WTC11 (cell line): Measurements from ENCODE around the gene SECTM1. TPM values are rescaled to one million over a fixed set of nuclear protein-coding genes. Genes with fewer than 3 reads are reported as not detected.

ENCODE experiments used
- ATAC-seq: fragments of 200-7000 bp; cut with Tn5 transposase; 2 replicates; pipeline ENCODE4 v1.10.0; 2021; ENCODE audit warnings: mild to moderate bottlenecking, moderate library complexity
- CTCF ChIA-PET: fragments of 300-600 bp; sonication (Branson Sonifier 250); formaldehyde crosslinking; loops from one replicate; lab custom pipeline; 2021; ENCODE audit warnings: antibody characterized with exemption; lab: Charles Lee
- POLR2A ChIA-PET: fragments of 350-600 bp; sonication (Branson Sonifier 250); formaldehyde crosslinking; loops from one replicate; lab custom pipeline; 2021; ENCODE audit warnings: antibody characterized with exemption; lab: Charles Lee
- DNase-seq: peaks from one replicate; pipeline ENCODE4 v3.0.0; 2021; ENCODE audit warnings: low spot score
- H3K27ac Mint-ChIP-seq: 2 replicates; pipeline ENCODE4 v1.8.0; 2021; ENCODE audit warnings: mixed read lengths
- H3K27me3 Mint-ChIP-seq: 2 replicates; pipeline ENCODE4 v1.8.0; 2021; ENCODE audit warnings: low read depth, mild to moderate bottlenecking, moderate library complexity, mixed read lengths
- H3K36me3 Mint-ChIP-seq: 2 replicates; pipeline ENCODE4 v1.8.0; 2021; ENCODE audit warnings: mixed read lengths
- H3K4me1 Mint-ChIP-seq: 2 replicates; pipeline ENCODE4 v1.8.0; 2022; ENCODE audit warnings: mixed read lengths
- H3K4me3 Mint-ChIP-seq: 2 replicates; pipeline ENCODE4 v1.8.0; 2021; ENCODE audit warnings: mild to moderate bottlenecking, moderate library complexity, mixed read lengths
- H3K9me3 Mint-ChIP-seq: 2 replicates; pipeline ENCODE4 v1.8.0; 2021; ENCODE audit warnings: mixed read lengths
- CREM ChIP-seq: sonication (generic); formaldehyde crosslinking; IDR thresholded peaks from 2 replicates; pipeline ENCODE4 v1.8.1; 2022; ENCODE audit warnings: mild to moderate bottlenecking, missing genetic modification reagents, moderate library complexity
- ETV6 ChIP-seq: sonication (generic); formaldehyde crosslinking; IDR thresholded peaks from 2 replicates; pipeline ENCODE4 v1.8.1; 2022; ENCODE audit warnings: mild to moderate bottlenecking, missing genetic modification reagents
- FOXP4 ChIP-seq: sonication (generic); formaldehyde crosslinking; IDR thresholded peaks from 2 replicates; pipeline ENCODE4 v1.8.0; 2022; ENCODE audit warnings: mild to moderate bottlenecking, missing genetic modification reagents
- GRHL2 ChIP-seq: fragments of 250-450 bp; sonication (Bioruptor Pico); IDR thresholded peaks from 2 replicates; pipeline ENCODE4 v1.8.0; 2022; ENCODE audit warnings: mild to moderate bottlenecking, moderate library complexity; ENCODE audit not compliant: insufficient replicate concordance, severe bottlenecking
- GTF2I ChIP-seq: fragments of 250-450 bp; sonication (Bioruptor Pico); conservative IDR thresholded peaks from 2 replicates; pipeline ENCODE4 v1.4.0; 2021; ENCODE audit warnings: mild to moderate bottlenecking
- HMGA2 ChIP-seq: fragments of 250-450 bp; sonication (Bioruptor Pico); IDR thresholded peaks from 2 replicates; pipeline ENCODE4 v1.4.0; 2021; ENCODE audit warnings: mild to moderate bottlenecking, moderate library complexity
- JUN ChIP-seq: sonication (generic); formaldehyde crosslinking; IDR thresholded peaks from 2 replicates; pipeline ENCODE4 v1.8.0; 2023; ENCODE audit warnings: mild to moderate bottlenecking, missing genetic modification reagents
- MLX ChIP-seq: sonication (generic); formaldehyde crosslinking; IDR thresholded peaks from 2 replicates; pipeline ENCODE4 v1.8.1; 2023; ENCODE audit warnings: mild to moderate bottlenecking, missing genetic modification reagents, moderate library complexity
- MYBL2 ChIP-seq: sonication (generic); formaldehyde crosslinking; IDR thresholded peaks from 2 replicates; pipeline ENCODE4 v1.8.1; 2023; ENCODE audit warnings: mild to moderate bottlenecking, moderate library complexity, missing genetic modification reagents
- NR3C1 ChIP-seq: sonication (generic); formaldehyde crosslinking; conservative IDR thresholded peaks from 2 replicates; pipeline ENCODE4 v1.8.1; 2023; ENCODE audit warnings: low read depth, mild to moderate bottlenecking, missing genetic modification reagents
- RORB ChIP-seq: fragments of 250-450 bp; sonication (Bioruptor Pico); IDR thresholded peaks from 2 replicates; pipeline ENCODE4 v1.9.0; 2021; ENCODE audit warnings: mild to moderate bottlenecking
- ZBTB21 ChIP-seq: sonication (generic); formaldehyde crosslinking; IDR thresholded peaks from 2 replicates; pipeline ENCODE4 v1.8.1; 2023; ENCODE audit warnings: mild to moderate bottlenecking, missing genetic modification reagents, borderline replicate concordance
- ZNF317 ChIP-seq: sonication (generic); formaldehyde crosslinking; IDR thresholded peaks from 2 replicates; pipeline ENCODE4 v1.8.1; 2023; ENCODE audit warnings: low read depth, mild to moderate bottlenecking, moderate library complexity, missing genetic modification reagents, borderline replicate concordance
- ZNF512 ChIP-seq: sonication (generic); formaldehyde crosslinking; IDR thresholded peaks from 2 replicates; pipeline ENCODE4 v1.8.1; 2022; ENCODE audit warnings: missing genetic modification reagents, borderline replicate concordance
- ZNF532 ChIP-seq: fragments of 250-450 bp; sonication (Bioruptor Pico); IDR thresholded peaks from 2 replicates; pipeline ENCODE4 v1.9.0; 2021; ENCODE audit warnings: mild to moderate bottlenecking, borderline replicate concordance
- total RNA-seq: library from RNA; stranded (reverse); gene quantifications from 3 replicates; pipeline ENCODE4 v1.2.3, GENCODE V29; 2021
- TF ChIP-seq, protein P1 (sequence below): fragments of 250-450 bp; sonication (Bioruptor Pico); IDR thresholded peaks from 2 replicates; pipeline ENCODE4 v1.8.0; 2021; ENCODE audit warnings: mild to moderate bottlenecking
- TF ChIP-seq, protein P2 (sequence below): fragments of 250-450 bp; sonication (Bioruptor Pico); IDR thresholded peaks from 2 replicates; pipeline ENCODE4 v1.9.0; 2021; ENCODE audit warnings: moderate library complexity, mild to moderate bottlenecking, inconsistent platforms, borderline replicate concordance
- TF ChIP-seq, protein P3 (sequence below): fragments of 250-450 bp; sonication (Bioruptor Pico); IDR thresholded peaks from 2 replicates; pipeline ENCODE4 v1.9.0; 2021; ENCODE audit warnings: mild to moderate bottlenecking
- TF ChIP-seq, protein P4 (sequence below): sonication (generic); formaldehyde crosslinking; conservative IDR thresholded peaks from 2 replicates; pipeline ENCODE4 v1.8.1; 2022; ENCODE audit warnings: mild to moderate bottlenecking, missing genetic modification reagents

The SECTM1 gene
- total RNA-seq, 1 experiment from 2014 or later = 0.22 TPM

DNA sequence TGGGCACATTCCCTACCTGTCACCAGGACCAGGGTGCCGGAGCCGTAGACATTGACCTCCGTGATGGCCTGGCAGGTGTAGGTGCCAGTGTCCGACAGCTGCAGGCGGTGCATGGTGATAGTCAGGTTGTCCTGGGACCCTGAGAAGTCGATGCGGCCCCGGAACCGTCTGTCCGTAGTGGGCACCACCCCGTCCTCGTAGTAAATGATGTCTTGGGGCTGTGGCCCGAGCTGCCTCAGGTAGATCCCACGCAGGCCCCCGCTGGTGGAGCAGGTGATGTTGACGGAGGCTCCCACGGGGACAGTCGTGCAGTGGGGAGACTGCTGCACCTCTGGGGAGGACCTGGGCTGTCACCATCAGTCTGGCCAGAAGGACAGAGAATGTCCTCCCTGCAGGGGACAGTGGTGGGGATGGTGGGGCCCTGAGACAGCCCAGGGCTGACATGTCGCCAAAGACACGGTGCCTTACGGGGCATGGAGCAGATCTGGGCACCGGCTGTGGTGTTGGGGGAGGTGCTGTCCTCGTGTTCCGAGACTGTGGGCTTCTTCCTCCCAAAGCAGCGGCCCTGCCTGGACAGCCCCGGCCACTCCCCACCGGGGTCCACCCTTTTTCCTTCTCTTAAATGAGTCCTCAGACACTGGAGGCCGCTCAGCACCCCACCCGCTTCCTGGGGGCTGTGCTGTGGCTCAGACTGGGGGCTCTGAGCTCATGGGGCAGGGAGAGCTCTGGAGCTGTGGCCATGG, 16.7 kb downstream of the SECTM1 start:
- POLR2A ChIA-PET = interaction anchor here (0.5 kb wide), 1 partner anchor 100 kb away, joined by 3 read pairs; no protein-coding TSS in a partner anchor

DNA sequence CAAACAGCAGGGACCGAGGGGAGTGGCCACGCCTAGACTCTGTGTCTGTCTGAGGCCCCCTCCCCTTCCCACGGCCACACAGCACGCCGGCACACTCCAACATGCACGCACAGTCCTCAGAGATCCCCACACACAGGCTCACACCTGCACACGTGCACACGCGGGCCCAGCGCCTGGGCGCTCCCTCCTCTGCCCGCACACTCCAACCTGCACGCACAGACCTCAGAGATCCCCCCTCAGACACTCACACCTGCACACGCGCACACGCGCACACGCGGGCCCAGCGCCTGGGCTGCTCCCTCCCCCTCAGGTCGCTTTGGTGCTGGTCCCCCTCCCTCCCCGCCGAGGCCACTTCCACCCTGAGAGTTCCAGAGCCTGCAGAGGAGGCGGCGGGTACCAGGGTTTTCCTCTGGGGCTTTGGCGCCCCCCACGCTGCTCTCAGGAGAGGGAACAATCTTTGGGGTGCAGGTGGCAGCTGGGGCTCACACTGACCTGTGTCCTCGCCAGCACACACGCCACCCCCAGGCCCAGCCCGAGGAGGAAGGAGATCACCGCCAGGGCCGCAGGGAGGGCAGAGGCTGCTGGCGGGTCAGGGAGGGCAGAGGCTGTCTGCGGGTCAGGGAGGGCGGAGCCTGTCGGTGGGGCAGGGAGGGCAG, 17.7 kb downstream of the SECTM1 start:
- H3K27ac Mint-ChIP-seq = no peak overlapping the region
- 0 out of 2 replicates have a peak, but pooled peaks cover 5% of the 10 kb centered on the region for H3K27me3 Mint-ChIP-seq
- peak overlapping the region; percentile 60 for H3K4me3 Mint-ChIP-seq
- POLR2A ChIA-PET = interaction anchor here (0.5 kb wide), 1 partner anchor 101 kb away, joined by 3 read pairs; no protein-coding TSS in a partner anchor
- no peaks in the 10 kb centered on the region for H3K9me3 Mint-ChIP-seq
- DNase-seq (no peak), ATAC-seq (peak; percentile 62)
- peaks cover 5% of the 10 kb centered on the region for H3K4me1 Mint-ChIP-seq
- CTCF ChIA-PET = interaction anchor here (1.0 to 2.2 kb wide), 2 partner anchors 18 to 79 kb away, joined by 6 to 9 read pairs; partner anchors contain the start of gene SECTM1
- H3K36me3 Mint-ChIP-seq = no peaks in the 10 kb centered on the region
- TF ChIP-seq ZBTB21 (no peak), GTF2I (CRISPR knock-in tag) (no peak), ETV6 (no peak), ZNF532 (CRISPR knock-in tag) (no peak), HMGA2 (CRISPR knock-in tag) (no peak), ZNF317 (CRISPR knock-in tag) (no peak), FOXP4 (no peak), GRHL2 (no peak), CREM (no peak), RORB (CRISPR knock-in tag) (no peak)
- TF ChIP-seq, protein P1, sequence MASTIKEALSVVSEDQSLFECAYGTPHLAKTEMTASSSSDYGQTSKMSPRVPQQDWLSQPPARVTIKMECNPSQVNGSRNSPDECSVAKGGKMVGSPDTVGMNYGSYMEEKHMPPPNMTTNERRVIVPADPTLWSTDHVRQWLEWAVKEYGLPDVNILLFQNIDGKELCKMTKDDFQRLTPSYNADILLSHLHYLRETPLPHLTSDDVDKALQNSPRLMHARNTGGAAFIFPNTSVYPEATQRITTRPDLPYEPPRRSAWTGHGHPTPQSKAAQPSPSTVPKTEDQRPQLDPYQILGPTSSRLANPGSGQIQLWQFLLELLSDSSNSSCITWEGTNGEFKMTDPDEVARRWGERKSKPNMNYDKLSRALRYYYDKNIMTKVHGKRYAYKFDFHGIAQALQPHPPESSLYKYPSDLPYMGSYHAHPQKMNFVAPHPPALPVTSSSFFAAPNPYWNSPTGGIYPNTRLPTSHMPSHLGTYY (CRISPR knock-in tag) = no peak
- TF ChIP-seq, protein P2, sequence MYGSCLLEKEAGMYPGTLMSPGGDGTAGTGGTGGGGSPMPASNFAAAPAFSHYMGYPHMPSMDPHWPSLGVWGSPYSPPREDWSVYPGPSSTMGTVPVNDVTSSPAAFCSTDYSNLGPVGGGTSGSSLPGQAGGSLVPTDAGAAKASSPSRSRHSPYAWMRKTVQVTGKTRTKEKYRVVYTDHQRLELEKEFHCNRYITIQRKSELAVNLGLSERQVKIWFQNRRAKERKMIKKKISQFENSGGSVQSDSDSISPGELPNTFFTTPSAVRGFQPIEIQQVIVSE (CRISPR knock-in tag) = no peak

More for the DNA sequence above, 16.7 kb downstream of the SECTM1 start:
- Mint-ChIP-seq H3K9me3 (no peaks in the 10 kb centered on the region), H3K27ac (no peak overlapping the region), H3K36me3 (no peaks in the 10 kb centered on the region), H3K4me3 (no peak overlapping the region), H3K27me3 (0 out of 2 replicates have a peak, but pooled peaks cover 5% of the 10 kb centered on the region), H3K4me1 (peaks cover 5% of the 10 kb centered on the region)
- no peak for ATAC-seq
- CTCF ChIA-PET = interaction anchor here (0.7 to 2.2 kb wide), 4 partner anchors 16 to 80 kb away, joined by 3 to 9 read pairs (median 5); partner anchors contain the start of gene SECTM1
- no peak for DNase-seq
- TF ChIP-seq MYBL2 (CRISPR knock-in tag) (no peak), NR3C1 (CRISPR knock-in tag) (no peak), MLX (CRISPR knock-in tag) (no peak), HMGA2 (CRISPR knock-in tag) (no peak), JUN (CRISPR knock-in tag) (no peak), ZNF512 (CRISPR knock-in tag) (no peak)
- TF ChIP-seq, protein P3, sequence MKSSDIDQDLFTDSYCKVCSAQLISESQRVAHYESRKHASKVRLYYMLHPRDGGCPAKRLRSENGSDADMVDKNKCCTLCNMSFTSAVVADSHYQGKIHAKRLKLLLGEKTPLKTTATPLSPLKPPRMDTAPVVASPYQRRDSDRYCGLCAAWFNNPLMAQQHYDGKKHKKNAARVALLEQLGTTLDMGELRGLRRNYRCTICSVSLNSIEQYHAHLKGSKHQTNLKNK = no peak
- TF ChIP-seq, protein P4, sequence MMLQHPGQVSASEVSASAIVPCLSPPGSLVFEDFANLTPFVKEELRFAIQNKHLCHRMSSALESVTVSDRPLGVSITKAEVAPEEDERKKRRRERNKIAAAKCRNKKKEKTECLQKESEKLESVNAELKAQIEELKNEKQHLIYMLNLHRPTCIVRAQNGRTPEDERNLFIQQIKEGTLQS = no peak
